ENCODE measurements around the gene MAPK10.
A peak's percentile ranks its signal among the peaks of the same experiment; 100 is the strongest.
"Not testable (repeated sequence)": the region's sequence is repeated elsewhere in the genome, so short reads cannot be mapped to it uniquely, and the experiment has no call there.

MAPK10 gene

GRCh38 chr4:86178211-86178610 is 181.6 kb downstream of the MAPK10 start:
- no peak for DNase-seq

GRCh38 chr4:86174506-86174905 is 185.3 kb downstream of the MAPK10 start:
- no peak for DNase-seq

GRCh38 chr4:86168335-86168734 is 191.5 kb downstream of the MAPK10 start:
- DNase-seq: not testable (repeated sequence)

GRCh38 chr4:86160426-86160825 is 199.4 kb downstream of the MAPK10 start:
- DNase-seq: no peak

- no peak for DNase-seq
These were observed 200.6 kb downstream of the MAPK10 start for GRCh38 chr4:86159216-86159615.

GRCh38 chr4:86156531-86156930 is 203.3 kb downstream of the MAPK10 start:
- no peak for DNase-seq

GRCh38 chr4:86155766-86156165 is 204.1 kb downstream of the MAPK10 start:
- no peak for DNase-seq

- no peak for DNase-seq
These were observed 207.4 kb downstream of the MAPK10 start for GRCh38 chr4:86152454-86152853.

- DNase-seq: no peak
These were observed 208.7 kb downstream of the MAPK10 start for GRCh38 chr4:86151196-86151595.

- no peak for DNase-seq
These were observed 218.7 kb downstream of the MAPK10 start for GRCh38 chr4:86141161-86141560.

- no peak for DNase-seq
These were observed 227.4 kb downstream of the MAPK10 start for GRCh38 chr4:86132468-86132867.

GRCh38 chr4:86131456-86131855 is 228.4 kb downstream of the MAPK10 start:
- no peak for DNase-seq

GRCh38 chr4:86130160-86130933 is 229.5 kb downstream of the MAPK10 start:
- DNase-seq: no peak

GRCh38 chr4:86129546-86129945 is 230.3 kb downstream of the MAPK10 start:
- no peak for DNase-seq

- DNase-seq: no peak
These were observed 237.4 kb downstream of the MAPK10 start for GRCh38 chr4:86122404-86122803.

- DNase-seq: no peak
These were observed 241.1 kb downstream of the MAPK10 start for GRCh38 chr4:86118711-86119110.

- peak; percentile 6 for DNase-seq
These were observed 242.0 kb downstream of the MAPK10 start for GRCh38 chr4:86117705-86118302.

- no peak for DNase-seq
These were observed 245.3 kb downstream of the MAPK10 start for GRCh38 chr4:86114563-86114962.

GRCh38 chr4:86108834-86109233 is 251.0 kb downstream of the MAPK10 start:
- DNase-seq: no peak

- DNase-seq: no peak
These were observed 251.7 kb downstream of the MAPK10 start for GRCh38 chr4:86108137-86108536.

GRCh38 chr4:86107112-86107511 is 252.7 kb downstream of the MAPK10 start:
- DNase-seq: no peak

- no peak for DNase-seq
These were observed 253.4 kb downstream of the MAPK10 start for GRCh38 chr4:86106475-86106874.

- no peak for DNase-seq
These were observed 258.0 kb downstream of the MAPK10 start for GRCh38 chr4:86101841-86102240.

GRCh38 chr4:86101410-86101809 is 258.4 kb downstream of the MAPK10 start:
- no peak for DNase-seq

All from NCI-H1436 treated with DMSO at 0.1 percent for 48 hours (cell line).